GM21447 (cell line): ENCODE results near the gene EFCAB11.
A peak's percentile ranks its signal among the peaks of the same experiment; 100 is the strongest.

Source experiments
- ATAC-seq: cut with Tn5 transposase; IDR thresholded peaks from one replicate; pipeline ENCODE4 v1.9.1; 2021; ENCODE audit not compliant: unreplicated experiment

The EFCAB11 gene

GRCh38 chr14:89957376-89957775, 2.8 kb upstream of the EFCAB11 start:
- no peak for ATAC-seq

- no peak for ATAC-seq
Measured at GRCh38 chr14:89956661-89957009, 2.1 kb upstream of the EFCAB11 start.

DNA sequence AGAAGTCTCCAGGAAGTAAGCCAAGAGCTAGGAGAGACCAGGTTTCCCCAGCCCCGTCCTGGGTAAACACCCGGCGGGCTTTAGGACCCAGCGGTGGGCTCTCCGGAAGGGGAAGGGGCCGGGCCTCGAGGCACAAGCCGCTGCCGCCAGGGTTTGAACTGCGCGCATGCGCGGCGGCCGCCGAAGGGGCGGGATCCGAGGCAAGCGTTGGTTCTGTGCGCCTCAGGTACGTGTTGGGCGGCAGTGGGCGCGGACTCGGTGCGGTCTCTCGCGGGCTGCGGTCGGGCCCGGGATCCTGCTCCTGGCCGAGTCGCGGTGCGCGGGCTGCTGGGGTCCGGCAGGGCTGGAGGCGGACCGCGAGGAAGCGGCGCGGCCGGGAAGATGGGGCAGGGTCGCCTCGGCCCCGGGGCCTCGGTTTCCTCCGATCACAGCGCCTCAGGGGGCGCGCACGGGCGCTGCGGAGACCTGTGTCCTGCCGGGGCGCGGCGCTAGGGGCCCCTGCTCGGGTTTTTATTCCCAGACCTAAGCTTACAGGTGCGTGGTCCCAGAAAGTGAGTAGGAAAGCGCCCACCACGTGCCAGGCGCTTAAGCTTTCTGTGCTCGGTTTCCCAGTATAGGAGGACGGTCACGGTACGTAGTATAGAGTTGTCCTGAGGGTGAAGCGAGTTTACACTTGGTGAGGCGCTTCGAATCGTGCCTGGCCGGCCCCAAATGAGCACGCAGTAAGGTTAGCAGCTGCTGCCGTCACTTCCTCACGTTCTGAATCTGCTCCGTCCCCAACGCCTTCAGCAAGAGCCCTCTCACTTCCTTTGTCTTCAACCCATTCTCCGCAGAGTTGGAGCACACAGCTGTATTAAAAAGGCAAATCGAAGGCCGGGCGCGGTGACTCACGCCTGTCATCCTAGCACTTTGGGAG, 1.5 kb upstream of the EFCAB11 start, which contains the start of gene TDP1:
TSS of gene TDP1 (plus strand) at position 183 of the 916 bp plus-strand sequence. CDS start 7,188 bp downstream, outside the sequence.
- peak; percentile 57 for ATAC-seq

GRCh38 chr14:89955022-89955744, 653 bp upstream of the EFCAB11 start:
- ATAC-seq: peak; percentile 14

DNA sequence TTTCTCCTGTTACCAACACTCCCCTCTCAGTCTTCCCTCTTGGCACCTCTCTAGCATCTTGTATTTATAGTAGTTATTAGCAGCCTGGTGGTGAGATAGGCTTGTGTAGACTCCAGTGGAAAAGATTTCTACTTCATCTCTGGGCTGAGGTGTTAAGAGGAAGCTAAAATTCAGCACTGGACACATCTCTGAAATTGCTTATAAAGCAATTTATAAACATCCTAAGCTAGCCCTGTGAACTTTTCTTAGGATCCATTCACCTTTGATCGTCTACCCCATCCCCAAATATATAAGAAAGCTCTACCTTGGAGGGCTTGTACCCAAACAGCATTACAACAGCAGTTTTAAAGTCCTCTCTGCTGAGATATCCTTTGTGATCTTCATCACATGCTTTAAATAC, 928 bp downstream of the EFCAB11 start:
- no peak for ATAC-seq

GRCh38 chr14:89952576-89952975, 2.0 kb downstream of the EFCAB11 start:
- no peak for ATAC-seq

GRCh38 chr14:89947344-89947743, 7.2 kb downstream of the EFCAB11 start:
- no peak for ATAC-seq

DNA sequence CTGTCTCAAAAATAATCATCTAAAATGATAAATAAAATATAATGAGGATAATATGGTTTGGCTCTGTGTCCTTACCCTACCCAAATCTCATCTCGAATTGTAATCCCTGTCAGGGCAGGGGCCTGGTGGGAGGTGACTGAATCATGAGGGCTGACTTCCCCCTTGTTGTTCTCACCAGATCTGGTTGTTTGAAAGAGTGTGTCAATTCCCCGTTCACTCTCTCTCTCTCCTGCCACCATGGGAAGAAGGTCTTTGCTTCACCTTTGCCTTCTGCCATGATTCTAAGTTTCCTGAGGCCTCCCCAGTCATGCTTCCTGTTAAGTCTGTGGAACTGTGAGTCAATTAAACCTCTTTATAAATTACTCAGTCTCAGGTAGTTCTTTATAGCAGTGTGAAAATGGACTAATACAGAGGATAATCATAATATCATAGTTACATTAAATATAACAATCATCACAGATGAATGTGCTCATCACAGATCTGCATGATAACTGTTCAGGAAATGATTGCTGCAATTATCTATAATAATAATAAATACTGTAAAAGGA, 12.6 kb downstream of the EFCAB11 start:
- ATAC-seq: no peak

GRCh38 chr14:89936654-89937185, 17.8 kb downstream of the EFCAB11 start:
- no peak for ATAC-seq

DNA sequence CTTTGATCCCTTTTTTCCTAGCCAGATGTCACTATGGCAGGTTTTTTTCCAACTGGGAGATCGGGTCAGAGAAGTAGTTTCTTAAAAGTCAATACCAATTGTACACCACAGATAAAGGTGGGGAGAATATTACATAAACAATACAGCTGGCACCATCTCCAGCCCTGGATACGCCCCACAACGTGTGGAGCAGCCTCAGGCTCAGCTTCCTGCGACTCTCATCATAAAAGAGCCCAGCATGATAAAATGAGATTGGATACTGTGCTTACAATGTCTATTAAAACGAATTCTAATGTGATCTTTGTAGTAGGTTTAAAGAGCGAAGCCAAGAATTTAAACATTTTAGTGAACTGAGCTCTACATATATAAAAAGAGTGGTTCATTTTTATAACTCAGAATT, 21.5 kb downstream of the EFCAB11 start:
- ATAC-seq: no peak

DNA sequence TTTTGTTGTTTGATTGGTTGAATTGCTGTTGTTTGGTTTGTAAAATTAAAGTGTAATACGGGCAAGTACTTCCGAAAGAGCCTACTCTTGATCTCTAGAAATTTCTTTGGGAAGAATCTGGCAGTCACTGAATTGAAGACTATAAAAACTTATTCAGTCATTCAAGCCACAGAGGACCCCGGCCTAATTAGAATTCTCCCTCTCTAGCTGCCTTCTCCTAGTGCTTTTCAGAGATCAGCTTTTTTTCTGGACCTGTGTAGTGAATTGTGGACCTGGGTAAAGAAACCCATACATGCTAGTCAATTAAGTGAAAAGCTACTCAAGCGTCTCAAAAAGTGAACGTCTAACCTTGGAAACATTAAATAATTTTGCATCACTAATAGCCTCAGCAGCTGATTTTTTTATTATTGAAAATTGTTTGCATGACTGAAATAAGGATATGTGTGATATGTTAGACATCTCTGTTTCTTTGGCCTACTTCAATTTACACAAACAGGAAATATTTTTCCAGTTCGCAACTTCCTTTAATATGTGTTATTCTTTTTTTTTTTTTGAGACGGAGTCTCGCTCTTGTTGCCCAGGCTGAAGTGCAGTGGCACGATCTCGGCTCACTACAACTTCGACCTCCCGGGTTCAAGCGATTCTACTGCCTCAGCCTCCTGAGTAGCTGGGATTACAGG, 27.2 kb downstream of the EFCAB11 start:
- ATAC-seq: no peak

DNA sequence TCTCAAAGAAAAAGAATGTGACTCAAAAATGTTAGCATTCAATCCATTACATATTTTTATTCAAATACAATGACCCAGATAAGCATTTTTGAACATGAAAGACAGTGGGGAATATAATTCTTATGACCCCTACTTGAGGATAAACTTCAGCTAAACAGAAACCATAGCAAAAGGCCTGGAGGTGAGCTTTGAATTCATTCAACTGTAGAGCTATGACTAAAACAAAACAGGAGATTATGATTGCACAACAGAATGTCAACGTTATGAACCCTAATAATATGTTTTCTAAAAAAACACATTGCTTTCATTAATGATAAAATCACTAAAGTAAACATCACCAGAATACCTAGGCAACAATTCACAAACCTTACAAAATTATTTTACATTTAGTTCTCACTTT, 27.8 kb downstream of the EFCAB11 start:
- no peak for ATAC-seq

- ATAC-seq: no peak
Measured at GRCh38 chr14:89924268-89924667, 30.3 kb downstream of the EFCAB11 start.

- no peak for ATAC-seq
Measured at GRCh38 chr14:89922031-89922907, 32.3 kb downstream of the EFCAB11 start.

GRCh38 chr14:89921346-89921745, 33.2 kb downstream of the EFCAB11 start:
- ATAC-seq: no peak

GRCh38 chr14:89920056-89920455, 34.5 kb downstream of the EFCAB11 start:
- no peak for ATAC-seq

- ATAC-seq: no peak
Measured at GRCh38 chr14:89918721-89919120, 35.8 kb downstream of the EFCAB11 start.

GRCh38 chr14:89915114-89915878, 39.2 kb downstream of the EFCAB11 start:
- no peak for ATAC-seq

DNA sequence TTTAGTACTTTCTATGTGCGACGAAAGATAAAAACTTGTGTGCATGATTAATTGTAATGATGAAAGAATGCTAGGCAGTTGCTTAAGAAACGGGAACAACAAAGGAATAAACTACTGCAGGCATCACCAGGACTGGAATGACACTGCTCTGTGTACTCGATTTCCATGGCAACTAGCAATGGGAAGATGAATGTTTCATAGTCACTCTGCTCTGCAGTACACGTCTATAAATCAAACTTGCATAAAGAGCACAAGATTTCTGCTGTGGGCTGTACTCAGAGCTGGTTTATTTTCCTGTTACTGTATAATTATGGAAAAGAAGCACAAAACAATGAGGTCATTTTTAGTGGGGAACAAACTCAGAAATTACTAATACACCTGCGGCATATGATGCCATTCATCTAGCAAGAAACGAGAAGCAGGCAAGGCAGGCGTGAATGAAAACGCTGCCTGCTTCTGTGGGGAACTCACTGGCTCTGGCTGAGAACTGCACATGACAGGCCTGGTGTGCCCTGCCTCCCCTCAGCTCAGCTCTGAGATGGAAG, 41.8 kb downstream of the EFCAB11 start:
- ATAC-seq: no peak
